AG10803 (cell line): ENCODE results near the gene ICE2.
A peak's percentile ranks its signal among the peaks of the same experiment; 100 is the strongest.

Source experiments
- DNase-seq: peaks from one replicate; pipeline ENCODE4 v3.0.0; 2010; ENCODE audit warnings: low read depth
- H3K4me3 ChIP-seq: 2 replicates; pipeline ENCODE4 v1.5.1; 2011; ENCODE audit warnings: mild to moderate bottlenecking, low read length, control low read depth
- CTCF ChIP-seq: conservative IDR thresholded peaks from 2 replicates; pipeline ENCODE4 v1.5.1; 2011; ENCODE audit warnings: mild to moderate bottlenecking, low read length, control low read depth, inconsistent platforms

ICE2 gene

DNA sequence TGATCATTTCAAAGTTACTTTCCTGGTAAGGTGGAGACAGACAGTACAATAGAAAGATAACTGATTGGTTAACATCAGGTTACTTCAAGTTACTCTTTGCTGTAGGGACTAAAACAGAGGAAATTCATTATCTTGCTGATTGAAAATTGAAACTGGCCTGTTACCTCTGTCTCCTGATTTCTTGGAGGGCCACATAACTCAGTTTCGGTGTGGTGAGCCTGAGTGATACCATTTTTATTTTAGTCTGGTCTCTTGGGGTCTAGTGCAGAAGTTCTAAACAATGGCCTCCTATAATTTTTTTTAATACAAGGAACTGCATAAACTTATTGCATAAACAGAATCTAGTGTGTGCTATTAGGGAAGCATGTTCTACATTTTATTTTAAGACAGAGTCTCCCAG lies 1.2 kb upstream of the ICE2 start:
- no peak for TF ChIP-seq CTCF
- DNase-seq: no peak
- no peak overlapping the region for H3K4me3 ChIP-seq

GRCh38 chr15:60479361-60480110 lies 594 bp upstream of the ICE2 start:
- H3K4me3 ChIP-seq: peak overlapping the region; percentile 90
- no peak for DNase-seq
- TF ChIP-seq CTCF: no peak

- TF ChIP-seq CTCF: no peak
- peak; percentile 34 for DNase-seq
- peak overlapping the region; percentile 90 for H3K4me3 ChIP-seq
Measured at GRCh38 chr15:60477916-60478565, 901 bp downstream of the ICE2 start.

DNA sequence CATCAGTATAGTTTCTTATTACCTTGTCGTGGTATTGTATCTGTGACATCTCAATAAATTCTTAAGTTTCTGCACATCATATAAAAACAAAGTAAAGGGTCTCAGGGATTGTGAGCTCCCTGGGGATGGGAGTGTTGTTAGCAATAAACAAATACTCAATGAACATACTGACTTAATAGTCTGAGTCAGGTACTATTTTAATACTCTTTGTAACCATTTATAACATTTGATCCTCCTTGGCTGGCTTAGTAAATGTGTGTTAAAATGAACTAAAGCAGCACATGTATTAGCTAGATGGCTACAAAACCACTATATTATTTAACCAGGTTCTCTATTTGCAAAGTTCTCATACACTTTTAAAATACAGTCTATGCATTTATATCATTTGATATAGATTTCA lies 1.8 kb downstream of the ICE2 start:
- peak; percentile 27 for DNase-seq
- H3K4me3 ChIP-seq: peak overlapping the region; percentile 90; the same call in 1 of the 2 replicates
- TF ChIP-seq CTCF: no peak

DNA sequence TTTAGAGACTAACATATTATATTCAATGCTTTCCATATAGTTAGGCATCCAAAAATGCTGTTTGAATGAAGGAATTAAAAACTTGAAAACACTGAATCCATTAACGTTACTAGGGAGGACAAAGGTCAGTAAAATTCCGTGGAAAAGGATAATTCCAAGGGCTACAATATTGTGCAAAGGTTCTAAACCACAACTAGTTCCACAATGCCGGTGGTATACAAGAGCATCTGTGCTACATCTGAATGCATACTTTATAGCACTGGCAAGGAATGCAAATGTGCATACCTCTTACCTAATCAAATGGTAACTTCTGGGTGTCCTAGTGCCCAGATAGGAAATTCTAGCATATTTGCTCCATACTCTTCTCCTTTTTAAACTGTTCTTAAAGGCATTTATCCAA lies 2.2 kb downstream of the ICE2 start:
- H3K4me3 ChIP-seq: no peak overlapping the region
- TF ChIP-seq CTCF: no peak
- DNase-seq: peak; percentile 94

DNA sequence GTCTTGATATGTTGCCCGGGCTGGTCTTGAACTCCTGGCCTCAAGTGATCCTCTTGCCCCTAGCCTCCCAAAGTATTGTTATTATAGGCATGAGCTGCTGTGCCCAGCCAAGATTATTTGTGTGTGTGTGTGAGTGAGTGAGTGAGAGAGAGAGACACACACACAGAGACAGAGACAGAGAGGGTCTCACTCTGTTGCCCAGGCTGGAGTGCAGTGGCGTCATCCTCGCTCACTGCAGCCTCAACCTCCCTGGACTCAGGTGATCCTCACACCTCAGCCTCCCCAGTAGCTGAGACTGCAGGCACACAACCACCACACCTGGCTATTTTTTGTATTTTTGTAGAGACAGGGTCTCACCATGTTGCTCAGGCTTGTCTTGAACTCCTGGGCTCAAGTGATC lies 5.8 kb downstream of the ICE2 start:
- H3K4me3 ChIP-seq: no peak overlapping the region
- DNase-seq: no peak
- no peak for TF ChIP-seq CTCF

DNA sequence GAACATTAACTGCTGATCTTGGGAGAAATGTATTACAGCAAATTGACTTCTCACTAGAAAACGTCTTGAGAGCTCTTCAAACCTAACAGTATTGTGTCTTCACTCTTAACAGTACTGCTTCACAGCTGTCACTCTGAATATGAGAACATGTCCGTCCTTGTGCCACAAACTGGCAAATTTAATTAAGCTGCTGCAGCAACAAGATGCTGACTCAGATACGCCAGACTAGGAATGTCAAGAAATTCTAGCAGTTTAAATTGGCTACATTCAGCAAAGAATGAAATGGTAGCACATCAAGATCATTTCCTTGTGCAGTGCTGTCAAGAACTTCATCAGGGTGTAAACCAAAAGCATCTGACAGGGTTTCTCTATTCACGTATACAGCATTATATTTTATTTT lies 7.6 kb downstream of the ICE2 start:
- no peak for TF ChIP-seq CTCF
- peak; percentile 25 for DNase-seq
- H3K4me3 ChIP-seq: no peak overlapping the region
